IMR-90 (cell line): ENCODE measurements around the gene MDM2. TPM values are rescaled to one million over a fixed set of nuclear protein-coding genes. Genes with fewer than 3 reads are reported as not detected.

Source experiments
- ATAC-seq: fragments of 200-7000 bp; cut with Tn5 transposase; 2 replicates; pipeline ENCODE4 v1.9.1; 2020; ENCODE audit warnings: low read depth, mild to moderate bottlenecking, moderate library complexity
- BruUV-seq: library from RNA; stranded (reverse); fragments of 400-500 nt; replicated peaks from 2 replicates; lab custom pipeline; 2021; lab: Mats Ljungman, UMichigan
- CTCF ChIA-PET: fragments of 300-600 bp; formaldehyde crosslinking; extraction: SDS; loops from one replicate; lab custom pipeline; 2021; ENCODE audit warnings: antibody characterized with exemption; lab: Yijun Ruan, JAX
- POLR2A ChIA-PET: fragments of 300-600 bp; sonication (Branson Sonifier 250); formaldehyde crosslinking; loops from one replicate; lab custom pipeline; 2022; ENCODE audit warnings: antibody characterized with exemption; ENCODE audit not compliant: unreplicated experiment; lab: Charles Lee
- DNase-seq: peaks from one replicate; pipeline ENCODE4 v3.0.0; 2013
- H2AFZ ChIP-seq: replicated peaks from 2 replicates; pipeline ENCODE3; 2013; ENCODE audit warnings: low read length, mild to moderate bottlenecking; ENCODE audit not compliant: poor library complexity
- H2AK5ac ChIP-seq: 2 replicates; pipeline ENCODE4 v1.6.1; 2013; ENCODE audit warnings: low read depth, low read length, inconsistent platforms
- H2AK9ac ChIP-seq: replicated peaks from 2 replicates; pipeline ENCODE3; 2013; ENCODE audit warnings: mild to moderate bottlenecking, low read depth, low read length, moderate library complexity; ENCODE audit not compliant: poor library complexity
- H2BK120ac ChIP-seq: 2 replicates; pipeline ENCODE4 v1.6.1; 2013; ENCODE audit warnings: low read depth, low read length, inconsistent platforms
- H2BK15ac ChIP-seq: 3 replicates; pipeline ENCODE4 v1.6.1; 2013; ENCODE audit warnings: low read depth, low read length, inconsistent platforms
- H2BK20ac ChIP-seq: 2 replicates; pipeline ENCODE4 v1.6.1; 2013; ENCODE audit warnings: low read depth, mild to moderate bottlenecking, inconsistent platforms, low read length, moderate library complexity
- H2BK5ac ChIP-seq: 2 replicates; pipeline ENCODE4 v1.6.1; 2013; ENCODE audit warnings: mild to moderate bottlenecking, low read depth, low read length, inconsistent platforms; ENCODE audit not compliant: poor library complexity, severe bottlenecking
- H3K14ac ChIP-seq: replicated peaks from 2 replicates; pipeline ENCODE4 v1.6.1; 2013; ENCODE audit warnings: low read depth, low read length, inconsistent platforms
- H3K18ac ChIP-seq: 2 replicates; pipeline ENCODE4 v1.6.1; 2013; ENCODE audit warnings: low read depth, low read length, control low read depth
- H3K23ac ChIP-seq: 2 replicates; pipeline ENCODE4 v1.6.1; 2013; ENCODE audit warnings: low read depth, low read length, inconsistent platforms
- H3K27ac ChIP-seq: 2 replicates; pipeline ENCODE4 v1.5.1; 2013; ENCODE audit warnings: mild to moderate bottlenecking, control low read depth, low read length; ENCODE audit not compliant: insufficient read depth
- H3K27me3 ChIP-seq: 2 replicates; pipeline ENCODE4 v1.6.1; 2013; ENCODE audit warnings: low read length; ENCODE audit not compliant: control insufficient read depth, insufficient read depth
- H3K36me3 ChIP-seq: 2 replicates; pipeline ENCODE4 v1.6.1; 2013; ENCODE audit warnings: low read length, mixed read lengths; ENCODE audit not compliant: control insufficient read depth, insufficient read depth
- H3K4ac ChIP-seq: 2 replicates; pipeline ENCODE4 v1.6.1; 2013; ENCODE audit warnings: low read depth, low read length, inconsistent platforms
- H3K4me1 ChIP-seq: 2 replicates; pipeline ENCODE4 v1.6.1; 2013; ENCODE audit warnings: low read length, mixed read lengths; ENCODE audit not compliant: control insufficient read depth, insufficient read depth
- H3K4me2 ChIP-seq: 2 replicates; pipeline ENCODE4 v1.6.1; 2013; ENCODE audit warnings: low read depth, mild to moderate bottlenecking, control low read depth, low read length, moderate library complexity
- H3K4me3 ChIP-seq: 2 replicates; pipeline ENCODE4 v1.5.1; 2013; ENCODE audit warnings: low read depth, mild to moderate bottlenecking, control low read depth, low read length, moderate library complexity; ENCODE audit not compliant: insufficient read depth
- H3K56ac ChIP-seq: 2 replicates; pipeline ENCODE4 v1.6.1; 2013; ENCODE audit warnings: low read length, inconsistent platforms; ENCODE audit not compliant: insufficient read depth; ENCODE audit errors: extremely low read depth
- H3K79me1 ChIP-seq, 2 experiments: 2 replicates each; pipeline ENCODE4 v1.6.1; 2013; ENCODE audit warnings: low read length in 2 of 2, inconsistent platforms in 1 of 2, low read depth in 1 of 2
- H3K9ac ChIP-seq: 2 replicates; pipeline ENCODE4 v1.6.1; 2013; ENCODE audit warnings: low read depth, low read length, control low read depth
- H3K9me1 ChIP-seq: 2 replicates; pipeline ENCODE4 v1.6.1; 2013; ENCODE audit warnings: low read length, inconsistent platforms; ENCODE audit not compliant: insufficient read depth
- H3K9me3 ChIP-seq: 2 replicates; pipeline ENCODE4 v1.6.1; 2013; ENCODE audit warnings: low read length; ENCODE audit not compliant: control insufficient read depth, insufficient read depth
- H4K20me1 ChIP-seq: 2 replicates; pipeline ENCODE4 v1.6.1; 2013; ENCODE audit warnings: low read length, inconsistent platforms; ENCODE audit not compliant: insufficient read depth
- H4K5ac ChIP-seq: 2 replicates; pipeline ENCODE4 v1.6.1; 2013; ENCODE audit warnings: mild to moderate bottlenecking, low read depth, low read length, control low read depth
- H4K8ac ChIP-seq, 2 experiments: 2 replicates each; pipeline ENCODE4 v1.6.1; 2013; ENCODE audit warnings: low read depth in 2 of 2, low read length in 2 of 2, control low read depth in 1 of 2, inconsistent platforms in 1 of 2
- H4K91ac ChIP-seq: 2 replicates; pipeline ENCODE4 v1.6.1; 2013; ENCODE audit warnings: low read depth, low read length, inconsistent platforms; ENCODE audit not compliant: insufficient read depth
- BHLHE40 ChIP-seq: fragments of 150-350 bp; IDR thresholded peaks from 2 replicates; pipeline ENCODE4 v1.6.1; 2016; ENCODE audit warnings: mild to moderate bottlenecking, low read depth, low read length
- MAFK ChIP-seq: IDR thresholded peaks from 2 replicates; pipeline ENCODE4 v1.6.1; 2012; ENCODE audit warnings: low read depth, low read length, improper control_type of control experiment
- MXI1 ChIP-seq: IDR thresholded peaks from 2 replicates; pipeline ENCODE4 v1.6.1; 2012; ENCODE audit warnings: low read depth, mild to moderate bottlenecking, low read length, moderate library complexity, borderline replicate concordance
- NFE2L2 ChIP-seq: fragments of 150-350 bp; IDR thresholded peaks from 2 replicates; pipeline ENCODE4 v1.6.1; 2016; ENCODE audit warnings: low read depth, mild to moderate bottlenecking, low read length
- RAD21 ChIP-seq: IDR thresholded peaks from 2 replicates; pipeline ENCODE4 v1.6.1; 2012; ENCODE audit warnings: low read length, improper control_type of control experiment
- USF2 ChIP-seq: fragments of 150-350 bp; IDR thresholded peaks from 2 replicates; pipeline ENCODE4 v1.6.1; 2017; ENCODE audit warnings: mild to moderate bottlenecking, antibody characterized with exemption, low read length, low read depth
- dilution Hi-C: fragments of 300-500 bp; cut with HindIII; formaldehyde crosslinking; loops from one replicate; pipeline ENCODE4 v1.14.3; 2018; ENCODE audit warnings: low sequenced_read_pairs; ENCODE audit not compliant: unreplicated experiment
- in situ Hi-C: fragments of 300-500 bp; cut with MboI; formaldehyde crosslinking; loops from 3 replicates; pipeline ENCODE4 v1.14.3; 2019; ENCODE audit warnings: low sequenced_read_pairs, inconsistent platforms, mixed read lengths
- intact Hi-C: fragments of 100-400 bp; cut with micrococcal nuclease; formaldehyde crosslinking; loops from 2 replicates; pipeline ENCODE4 v1.10.0; 2022
- polyA plus RNA-seq, 3 experiments: library from polyadenylated mRNA; depleted of rRNA; stranded (reverse); fragments of >200 nt; gene quantifications; 2 replicates each; pipeline ENCODE4 v1.2.3, GENCODE V29; 2012; ENCODE audit warnings: low replicate concordance in 1 of 3
- total RNA-seq: library from RNA; depleted of rRNA; stranded (reverse); fragments of >200 nt; gene quantifications from 2 replicates; pipeline ENCODE4 v1.2.3, GENCODE V29; 2012
- TF ChIP-seq, protein P1 (sequence below): fragments of 150-350 bp; IDR thresholded peaks from 2 replicates; pipeline ENCODE4 v1.6.1; 2016; ENCODE audit warnings: low read depth, mild to moderate bottlenecking, low read length, moderate library complexity, borderline replicate concordance

MDM2 gene
- total and polyA plus RNA-seq, 2 of the 4 experiments (the other 2 are of a cell fraction) = 21.9 to 196 TPM

GRCh38 chr12:68888243-68888642, 80.3 kb downstream of the MDM2 start:
- no peaks in the 10 kb centered on the region for H3K27me3 ChIP-seq
- H2BK15ac ChIP-seq = no peak overlapping the region
- no peaks in the 10 kb centered on the region for H3K4me1 ChIP-seq
- no peak overlapping the region for H4K91ac ChIP-seq
- in situ Hi-C loops (no loop called here), intact Hi-C loops (no loop called here), dilution Hi-C loops (no loop called here)
- TF ChIP-seq NFE2L2 (no peak), MAFK (no peak), RAD21 (no peak), MXI1 (no peak), BHLHE40 (no peak), USF2 (no peak)
- TF ChIP-seq, protein P1, sequence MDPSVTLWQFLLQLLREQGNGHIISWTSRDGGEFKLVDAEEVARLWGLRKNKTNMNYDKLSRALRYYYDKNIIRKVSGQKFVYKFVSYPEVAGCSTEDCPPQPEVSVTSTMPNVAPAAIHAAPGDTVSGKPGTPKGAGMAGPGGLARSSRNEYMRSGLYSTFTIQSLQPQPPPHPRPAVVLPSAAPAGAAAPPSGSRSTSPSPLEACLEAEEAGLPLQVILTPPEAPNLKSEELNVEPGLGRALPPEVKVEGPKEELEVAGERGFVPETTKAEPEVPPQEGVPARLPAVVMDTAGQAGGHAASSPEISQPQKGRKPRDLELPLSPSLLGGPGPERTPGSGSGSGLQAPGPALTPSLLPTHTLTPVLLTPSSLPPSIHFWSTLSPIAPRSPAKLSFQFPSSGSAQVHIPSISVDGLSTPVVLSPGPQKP = no peak
- H2AK5ac ChIP-seq = no peak overlapping the region
- ATAC-seq (no peak), DNase-seq (no peak)
- no peaks in the 10 kb centered on the region for H3K36me3 ChIP-seq
- no peaks in the 10 kb centered on the region for H3K79me1 ChIP-seq
- no peak overlapping the region for H2BK120ac ChIP-seq
- no peaks in the 10 kb centered on the region for H3K9me3 ChIP-seq
- no peak overlapping the region for H4K8ac ChIP-seq
- H3K18ac ChIP-seq = no peak overlapping the region
- no peak overlapping the region for H3K14ac ChIP-seq
- POLR2A ChIA-PET = no interaction called here
- no peak overlapping the region for H3K4me3 ChIP-seq
- no peak overlapping the region for H3K23ac ChIP-seq
- H2BK20ac ChIP-seq = no peak overlapping the region
- H3K4ac ChIP-seq = no peak overlapping the region
- H3K56ac ChIP-seq = no peak overlapping the region
- no peaks in the 10 kb centered on the region for H4K20me1 ChIP-seq
- H3K9me1 ChIP-seq = no peaks in the 10 kb centered on the region
- H2BK5ac ChIP-seq = no peak overlapping the region
- no peak overlapping the region for H3K27ac ChIP-seq
- H2AFZ ChIP-seq = no peak overlapping the region
- BruUV-seq = no TSS peak
- CTCF ChIA-PET = no interaction called here
- H3K4me2 ChIP-seq = no peak overlapping the region
- no peak overlapping the region for H3K9ac ChIP-seq
- no peak overlapping the region for H2AK9ac ChIP-seq
- H4K5ac ChIP-seq = no peak overlapping the region
